ENCODE data around the gene SLC5A6. TPM values are rescaled to one million over a fixed set of nuclear protein-coding genes. Genes with fewer than 3 reads are reported as not detected.

The SLC5A6 gene
- total RNA-seq: 12.0 and 26.0 TPM in 2 replicates

- DNase-seq (ENCODE audit: low read depth in 2 of 2): peak; percentile 90 to 94
Observed at GRCh38 chr2:27211943-27212625, at the start of gene SLC5A6, which contains the start of gene ATRAID. SLC5A6 (minus strand) TSS chr2:27212268; CDS start chr2:27207650, 4,618 bp downstream. ATRAID (plus strand) TSS chr2:27212041; CDS start chr2:27212369, 328 bp downstream.

- DNase-seq (ENCODE audit: low read depth in 2 of 2): no peak
Observed at GRCh38 chr2:27261241-27261925, 49.3 kb upstream of the SLC5A6 start.

GRCh38 chr2:27258051-27258450, 46.0 kb upstream of the SLC5A6 start:
- no peak for DNase-seq (ENCODE audit: low read depth in 2 of 2)

- DNase-seq (ENCODE audit: low read depth in 2 of 2): no peak
Observed at GRCh38 chr2:27256855-27257454, 44.9 kb upstream of the SLC5A6 start.

GRCh38 chr2:27255660-27256059, 43.6 kb upstream of the SLC5A6 start:
- DNase-seq (ENCODE audit: low read depth in 2 of 2): no peak

GRCh38 chr2:27255187-27255586, 43.1 kb upstream of the SLC5A6 start:
- DNase-seq (ENCODE audit: low read depth in 2 of 2): no peak

- DNase-seq (ENCODE audit: low read depth in 2 of 2): no peak
Observed at GRCh38 chr2:27251766-27252165, 39.7 kb upstream of the SLC5A6 start.

GRCh38 chr2:27250652-27251379, 38.7 kb upstream of the SLC5A6 start:
- no peak for DNase-seq (ENCODE audit: low read depth in 2 of 2)

- peak; percentile 55 to 67 for DNase-seq (ENCODE audit: low read depth in 2 of 2)
Observed at GRCh38 chr2:27249891-27250651, 38.0 kb upstream of the SLC5A6 start.

- peak in 1 of 2 donors; percentile 31 for DNase-seq (ENCODE audit: low read depth in 2 of 2)
Observed at GRCh38 chr2:27249159-27249890, 37.3 kb upstream of the SLC5A6 start.

- DNase-seq (ENCODE audit: low read depth in 2 of 2): no peak
Observed at GRCh38 chr2:27247893-27248292, 35.8 kb upstream of the SLC5A6 start.

GRCh38 chr2:27245626-27246025, 33.6 kb upstream of the SLC5A6 start:
- no peak for DNase-seq (ENCODE audit: low read depth in 2 of 2)

GRCh38 chr2:27245116-27245515, 33.0 kb upstream of the SLC5A6 start:
- no peak for DNase-seq (ENCODE audit: low read depth in 2 of 2)

GRCh38 chr2:27243391-27244130, 31.5 kb upstream of the SLC5A6 start:
- no peak for DNase-seq (ENCODE audit: low read depth in 2 of 2)

- DNase-seq (ENCODE audit: low read depth in 2 of 2): no peak
Observed at GRCh38 chr2:27242614-27242951, 30.5 kb upstream of the SLC5A6 start.

GRCh38 chr2:27241761-27242613, 29.9 kb upstream of the SLC5A6 start:
- DNase-seq (ENCODE audit: low read depth in 2 of 2): no peak

- no peak for DNase-seq (ENCODE audit: low read depth in 2 of 2)
Observed at GRCh38 chr2:27240406-27240805, 28.3 kb upstream of the SLC5A6 start.

GRCh38 chr2:27238976-27239375, 26.9 kb upstream of the SLC5A6 start:
- DNase-seq (ENCODE audit: low read depth in 2 of 2): no peak

Data from lung microvascular endothelial cell (primary cell).